ENCODE results near the gene CIC.

GRCh38 chr19:42255766-42256745 is 13.0 kb upstream of the CIC start:
- TF ChIP-seq CTCF (conservative IDR thresholded peaks at IDR 0.05) (no peak), EZH2 (IDR thresholded peaks at IDR 0.05; ENCODE audit: low read depth) (no peak)
